IMR-90 (cell line): Measurements from ENCODE around the gene SMC5. TPM values are rescaled to one million over a fixed set of nuclear protein-coding genes. Genes with fewer than 3 reads are reported as not detected.

Experiments
- ATAC-seq: fragments of 200-7000 bp; cut with Tn5 transposase; 2 replicates; pipeline ENCODE4 v1.9.1; 2020; ENCODE audit warnings: low read depth, mild to moderate bottlenecking, moderate library complexity
- BruUV-seq: library from RNA; stranded (reverse); fragments of 400-500 nt; replicated peaks from 2 replicates; lab custom pipeline; 2021; lab: Mats Ljungman, UMichigan
- CTCF ChIA-PET: fragments of 300-600 bp; formaldehyde crosslinking; extraction: SDS; loops from one replicate; lab custom pipeline; 2021; ENCODE audit warnings: antibody characterized with exemption; lab: Yijun Ruan, JAX
- POLR2A ChIA-PET: fragments of 300-600 bp; sonication (Branson Sonifier 250); formaldehyde crosslinking; loops from one replicate; lab custom pipeline; 2022; ENCODE audit warnings: antibody characterized with exemption; ENCODE audit not compliant: unreplicated experiment; lab: Charles Lee
- DNase-seq: peaks from one replicate; pipeline ENCODE4 v3.0.0; 2013
- H2AFZ ChIP-seq: replicated peaks from 2 replicates; pipeline ENCODE3; 2013; ENCODE audit warnings: low read length, mild to moderate bottlenecking; ENCODE audit not compliant: poor library complexity
- H2AK5ac ChIP-seq: 2 replicates; pipeline ENCODE4 v1.6.1; 2013; ENCODE audit warnings: low read depth, low read length, inconsistent platforms
- H2AK9ac ChIP-seq: replicated peaks from 2 replicates; pipeline ENCODE3; 2013; ENCODE audit warnings: mild to moderate bottlenecking, low read depth, low read length, moderate library complexity; ENCODE audit not compliant: poor library complexity
- H2BK120ac ChIP-seq: 2 replicates; pipeline ENCODE4 v1.6.1; 2013; ENCODE audit warnings: low read depth, low read length, inconsistent platforms
- H2BK15ac ChIP-seq: 3 replicates; pipeline ENCODE4 v1.6.1; 2013; ENCODE audit warnings: low read depth, low read length, inconsistent platforms
- H2BK20ac ChIP-seq: 2 replicates; pipeline ENCODE4 v1.6.1; 2013; ENCODE audit warnings: low read depth, mild to moderate bottlenecking, inconsistent platforms, low read length, moderate library complexity
- H2BK5ac ChIP-seq: 2 replicates; pipeline ENCODE4 v1.6.1; 2013; ENCODE audit warnings: mild to moderate bottlenecking, low read depth, low read length, inconsistent platforms; ENCODE audit not compliant: poor library complexity, severe bottlenecking
- H3K14ac ChIP-seq: replicated peaks from 2 replicates; pipeline ENCODE4 v1.6.1; 2013; ENCODE audit warnings: low read depth, low read length, inconsistent platforms
- H3K18ac ChIP-seq: 2 replicates; pipeline ENCODE4 v1.6.1; 2013; ENCODE audit warnings: low read depth, low read length, control low read depth
- H3K23ac ChIP-seq: 2 replicates; pipeline ENCODE4 v1.6.1; 2013; ENCODE audit warnings: low read depth, low read length, inconsistent platforms
- H3K27ac ChIP-seq: 2 replicates; pipeline ENCODE4 v1.5.1; 2013; ENCODE audit warnings: mild to moderate bottlenecking, control low read depth, low read length; ENCODE audit not compliant: insufficient read depth
- H3K27me3 ChIP-seq: 2 replicates; pipeline ENCODE4 v1.6.1; 2013; ENCODE audit warnings: low read length; ENCODE audit not compliant: control insufficient read depth, insufficient read depth
- H3K36me3 ChIP-seq: 2 replicates; pipeline ENCODE4 v1.6.1; 2013; ENCODE audit warnings: low read length, mixed read lengths; ENCODE audit not compliant: control insufficient read depth, insufficient read depth
- H3K4ac ChIP-seq: 2 replicates; pipeline ENCODE4 v1.6.1; 2013; ENCODE audit warnings: low read depth, low read length, inconsistent platforms
- H3K4me1 ChIP-seq: 2 replicates; pipeline ENCODE4 v1.6.1; 2013; ENCODE audit warnings: low read length, mixed read lengths; ENCODE audit not compliant: control insufficient read depth, insufficient read depth
- H3K4me2 ChIP-seq: 2 replicates; pipeline ENCODE4 v1.6.1; 2013; ENCODE audit warnings: low read depth, mild to moderate bottlenecking, control low read depth, low read length, moderate library complexity
- H3K4me3 ChIP-seq: 2 replicates; pipeline ENCODE4 v1.5.1; 2013; ENCODE audit warnings: low read depth, mild to moderate bottlenecking, control low read depth, low read length, moderate library complexity; ENCODE audit not compliant: insufficient read depth
- H3K56ac ChIP-seq: 2 replicates; pipeline ENCODE4 v1.6.1; 2013; ENCODE audit warnings: low read length, inconsistent platforms; ENCODE audit not compliant: insufficient read depth; ENCODE audit errors: extremely low read depth
- H3K79me1 ChIP-seq, 2 experiments: 2 replicates each; pipeline ENCODE4 v1.6.1; 2013; ENCODE audit warnings: low read length in 2 of 2, inconsistent platforms in 1 of 2, low read depth in 1 of 2
- H3K9ac ChIP-seq: 2 replicates; pipeline ENCODE4 v1.6.1; 2013; ENCODE audit warnings: low read depth, low read length, control low read depth
- H3K9me1 ChIP-seq: 2 replicates; pipeline ENCODE4 v1.6.1; 2013; ENCODE audit warnings: low read length, inconsistent platforms; ENCODE audit not compliant: insufficient read depth
- H3K9me3 ChIP-seq: 2 replicates; pipeline ENCODE4 v1.6.1; 2013; ENCODE audit warnings: low read length; ENCODE audit not compliant: control insufficient read depth, insufficient read depth
- H4K20me1 ChIP-seq: 2 replicates; pipeline ENCODE4 v1.6.1; 2013; ENCODE audit warnings: low read length, inconsistent platforms; ENCODE audit not compliant: insufficient read depth
- H4K5ac ChIP-seq: 2 replicates; pipeline ENCODE4 v1.6.1; 2013; ENCODE audit warnings: mild to moderate bottlenecking, low read depth, low read length, control low read depth
- H4K8ac ChIP-seq, 2 experiments: 2 replicates each; pipeline ENCODE4 v1.6.1; 2013; ENCODE audit warnings: low read depth in 2 of 2, low read length in 2 of 2, control low read depth in 1 of 2, inconsistent platforms in 1 of 2
- H4K91ac ChIP-seq: 2 replicates; pipeline ENCODE4 v1.6.1; 2013; ENCODE audit warnings: low read depth, low read length, inconsistent platforms; ENCODE audit not compliant: insufficient read depth
- BHLHE40 ChIP-seq: fragments of 150-350 bp; IDR thresholded peaks from 2 replicates; pipeline ENCODE4 v1.6.1; 2016; ENCODE audit warnings: mild to moderate bottlenecking, low read depth, low read length
- CEBPB ChIP-seq: IDR thresholded peaks from 2 replicates; pipeline ENCODE4 v1.6.1; 2012; ENCODE audit warnings: low read depth, low read length, improper control_type of control experiment
- CHD1 ChIP-seq: IDR thresholded peaks from 2 replicates; pipeline ENCODE4 v1.6.1; 2012; ENCODE audit warnings: low read depth, low read length, improper control_type of control experiment
- CTCF ChIP-seq: conservative IDR thresholded peaks from 2 replicates; pipeline ENCODE4 v1.5.1; 2012; ENCODE audit warnings: mild to moderate bottlenecking, low read depth, low read length, improper control_type of control experiment
- ELK1 ChIP-seq: fragments of 150-350 bp; IDR thresholded peaks from 2 replicates; pipeline ENCODE4 v1.6.1; 2016; ENCODE audit warnings: low read depth, mild to moderate bottlenecking, low read length, moderate library complexity, borderline replicate concordance
- FOS ChIP-seq: fragments of 150-350 bp; IDR thresholded peaks from 2 replicates; pipeline ENCODE4 v1.6.1; 2016; ENCODE audit warnings: low read depth, low read length
- MAFK ChIP-seq: IDR thresholded peaks from 2 replicates; pipeline ENCODE4 v1.6.1; 2012; ENCODE audit warnings: low read depth, low read length, improper control_type of control experiment
- MAZ ChIP-seq: IDR thresholded peaks from 2 replicates; pipeline ENCODE4 v1.6.1; 2012; ENCODE audit warnings: low read depth, mild to moderate bottlenecking, low read length, improper control_type of control experiment, moderate library complexity, borderline replicate concordance
- MXI1 ChIP-seq: IDR thresholded peaks from 2 replicates; pipeline ENCODE4 v1.6.1; 2012; ENCODE audit warnings: low read depth, mild to moderate bottlenecking, low read length, moderate library complexity, borderline replicate concordance
- NFE2L2 ChIP-seq: fragments of 150-350 bp; IDR thresholded peaks from 2 replicates; pipeline ENCODE4 v1.6.1; 2016; ENCODE audit warnings: low read depth, mild to moderate bottlenecking, low read length
- POLR2A ChIP-seq: IDR thresholded peaks from 2 replicates; pipeline ENCODE4 v1.6.1; 2012; ENCODE audit warnings: mild to moderate bottlenecking, low read depth, low read length
- RAD21 ChIP-seq: IDR thresholded peaks from 2 replicates; pipeline ENCODE4 v1.6.1; 2012; ENCODE audit warnings: low read length, improper control_type of control experiment
- RCOR1 ChIP-seq: IDR thresholded peaks from 2 replicates; pipeline ENCODE4 v1.6.1; 2012; ENCODE audit warnings: mild to moderate bottlenecking, low read length, improper control_type of control experiment; ENCODE audit not compliant: insufficient replicate concordance
- RFX5 ChIP-seq: IDR thresholded peaks from 2 replicates; pipeline ENCODE4 v1.8.0; 2012; ENCODE audit warnings: low read depth, mild to moderate bottlenecking, low read length, moderate library complexity
- SMC3 ChIP-seq: fragments of 150-350 bp; IDR thresholded peaks from 2 replicates; pipeline ENCODE4 v1.6.1; 2016; ENCODE audit warnings: low read depth, mild to moderate bottlenecking, antibody characterized with exemption, low read length, moderate library complexity
- USF2 ChIP-seq: fragments of 150-350 bp; IDR thresholded peaks from 2 replicates; pipeline ENCODE4 v1.6.1; 2017; ENCODE audit warnings: mild to moderate bottlenecking, antibody characterized with exemption, low read length, low read depth
- WGBS, 2 experiments: methylation state at CpG; one replicate each; pipeline versions ENCODE4 v1.1.5 to v1.1.7; 2013; ENCODE audit warnings: missing lambda C conversion rate in 2 of 2; ENCODE audit not compliant: insufficient read length in 1 of 2; ENCODE audit errors: extremely low coverage in 2 of 2; 5-methylcytosine and 5-hydroxymethylcytosine counted together
- dilution Hi-C: fragments of 300-500 bp; cut with HindIII; formaldehyde crosslinking; loops from one replicate; pipeline ENCODE4 v1.14.3; 2018; ENCODE audit warnings: low sequenced_read_pairs; ENCODE audit not compliant: unreplicated experiment
- in situ Hi-C: fragments of 300-500 bp; cut with MboI; formaldehyde crosslinking; loops from 3 replicates; pipeline ENCODE4 v1.14.3; 2019; ENCODE audit warnings: low sequenced_read_pairs, inconsistent platforms, mixed read lengths
- intact Hi-C: fragments of 100-400 bp; cut with micrococcal nuclease; formaldehyde crosslinking; loops from 2 replicates; pipeline ENCODE4 v1.10.0; 2022
- polyA plus RNA-seq, 3 experiments: library from polyadenylated mRNA; depleted of rRNA; stranded (reverse); fragments of >200 nt; gene quantifications; 2 replicates each; pipeline ENCODE4 v1.2.3, GENCODE V29; 2012; ENCODE audit warnings: low replicate concordance in 1 of 3
- total RNA-seq: library from RNA; depleted of rRNA; stranded (reverse); fragments of >200 nt; gene quantifications from 2 replicates; pipeline ENCODE4 v1.2.3, GENCODE V29; 2012

SMC5 gene
- total and polyA plus RNA-seq, 2 of the 4 experiments (the other 2 are of a cell fraction) = 12.0 to 13.3 TPM

- CTCF ChIA-PET = no interaction called here
- H3K36me3 ChIP-seq = no peaks in the 10 kb centered on the region
- H4K20me1 ChIP-seq = no peaks in the 10 kb centered on the region
- no peak overlapping the region for H2AK5ac ChIP-seq
- 0 out of 2 replicates have a peak overlapping the region, but pooled peaks have one; percentile 7 for H4K5ac ChIP-seq
- in situ Hi-C loops = loop anchor here (10.0 to 25.0 kb wide), 4 partner anchors 114 to 804 kb away; partner anchors contain the start of gene APBA1
- no peak overlapping the region for H3K56ac ChIP-seq
- H3K18ac ChIP-seq = peak overlapping the region; percentile 2; the same call in 1 of the 2 replicates
- H4K8ac ChIP-seq = peak overlapping the region in 1 of 2 experiments; percentile 42; a peak in 2 of 4 replicates
- H2BK5ac ChIP-seq = no peak overlapping the region
- H3K27ac ChIP-seq = no peak overlapping the region
- no peaks in the 10 kb centered on the region for H3K9me1 ChIP-seq
- ATAC-seq (no peak), DNase-seq (no peak)
- no peak overlapping the region for H2BK20ac ChIP-seq
- POLR2A ChIA-PET = no interaction called here
- intact Hi-C loops = loop anchor here (1.0 to 10.0 kb wide), 7 partner anchors 107 to 806 kb away; partner anchors contain the start of gene APBA1
- H2BK120ac ChIP-seq = no peak overlapping the region
- dilution Hi-C loops = no loop called here
- no peak overlapping the region for H2AK9ac ChIP-seq
- no peak overlapping the region for H2AFZ ChIP-seq
- no peaks in the 10 kb centered on the region for H3K9me3 ChIP-seq
- H3K4me1 ChIP-seq = peaks cover 7% of the 10 kb centered on the region
- H3K23ac ChIP-seq = no peak overlapping the region
- H3K4ac ChIP-seq = no peak overlapping the region
- peak overlapping the region; percentile 15; the same call in 2 of the 3 replicates for H2BK15ac ChIP-seq
- H4K91ac ChIP-seq = no peak overlapping the region
- BruUV-seq = no TSS peak
- TF ChIP-seq ELK1 (no peak), CEBPB (no peak), POLR2A (no peak), BHLHE40 (no peak), NFE2L2 (no peak), USF2 (no peak), MAZ (no peak), MAFK (no peak), CHD1 (no peak), SMC3 (no peak), FOS (no peak), CTCF (no peak), RAD21 (no peak), RFX5 (no peak), RCOR1 (no peak), MXI1 (no peak)
- no peak overlapping the region for H3K9ac ChIP-seq
- H3K27me3 ChIP-seq = no peaks in the 10 kb centered on the region
- H3K14ac ChIP-seq = no peak overlapping the region
- no CpG with 5 or more reads among the region's 2 CpGs for WGBS, 2 experiments
- no peak overlapping the region for H3K4me2 ChIP-seq
- H3K4me3 ChIP-seq = no peak overlapping the region
- H3K79me1 ChIP-seq = peaks cover 0 to 3% of the 10 kb centered on the region in 2 experiments; a peak in 1 of 4 replicates
These were observed 30.2 kb upstream of the SMC5 start for GRCh38 chr9:70228611-70229010.
